Measurements from ENCODE around the gene ALG11. TPM values are rescaled to one million over a fixed set of nuclear protein-coding genes. Genes with fewer than 3 reads are reported as not detected.
"Not testable (repeated sequence)": the region's sequence is repeated elsewhere in the genome, so short reads cannot be mapped to it uniquely, and the experiment has no call there.

ALG11 gene
- total RNA-seq, 1 donor from 2014 or later: 65.7 TPM

GRCh38 chr13:51980908-51981307 is 31.3 kb upstream of the ALG11 start:
- H3K27me3 Mint-ChIP-seq (ENCODE audit: low read depth): no peaks in the 10 kb centered on the region
- no peak for DNase-seq (ENCODE audit: low spot score in 2 of 2, unreplicated experiment in 2 of 2)
- no peak for TF ChIP-seq CTCF (IDR thresholded peaks at IDR 0.05; ENCODE audit: unreplicated experiment)
- peak overlapping the region; percentile 33 for H3K4me3 Mint-ChIP-seq
- peak overlapping the region; percentile 95 for H3K27ac Mint-ChIP-seq
- H3K4me1 Mint-ChIP-seq: peaks cover 34% of the 10 kb centered on the region
- H3K9me3 Mint-ChIP-seq: peaks cover 26% of the 10 kb centered on the region
- H3K36me3 Mint-ChIP-seq: peaks cover 25% of the 10 kb centered on the region

GRCh38 chr13:51981355-51981754 is 30.8 kb upstream of the ALG11 start:
- no peak for DNase-seq (ENCODE audit: low spot score in 2 of 2, unreplicated experiment in 2 of 2)
- TF ChIP-seq CTCF (IDR thresholded peaks at IDR 0.05; ENCODE audit: unreplicated experiment): no peak
- no peaks in the 10 kb centered on the region for H3K27me3 Mint-ChIP-seq (ENCODE audit: low read depth)
- peaks cover 34% of the 10 kb centered on the region for H3K4me1 Mint-ChIP-seq
- peaks cover 28% of the 10 kb centered on the region for H3K36me3 Mint-ChIP-seq
- peaks cover 29% of the 10 kb centered on the region for H3K9me3 Mint-ChIP-seq
- peak overlapping the region; percentile 95 for H3K27ac Mint-ChIP-seq
- peak overlapping the region; percentile 33 for H3K4me3 Mint-ChIP-seq

- Mint-ChIP-seq H3K36me3 (peaks cover 42% of the 10 kb centered on the region), H3K27ac (peak overlapping the region; percentile 17), H3K9me3 (peaks cover 43% of the 10 kb centered on the region), H3K4me1 (peaks cover 34% of the 10 kb centered on the region)
- DNase-seq (ENCODE audit: low spot score in 2 of 2, unreplicated experiment in 2 of 2); H3K27me3 Mint-ChIP-seq (ENCODE audit: low read depth); H3K4me3 Mint-ChIP-seq: not testable (repeated sequence)
Observed at GRCh38 chr13:51983292-51983691, 28.9 kb upstream of the ALG11 start.

GRCh38 chr13:51984904-51985303 is 27.3 kb upstream of the ALG11 start:
- DNase-seq (ENCODE audit: low spot score in 2 of 2, unreplicated experiment in 2 of 2); H3K4me3 Mint-ChIP-seq; H3K27ac Mint-ChIP-seq; H3K27me3 Mint-ChIP-seq (ENCODE audit: low read depth): not testable (repeated sequence)
- H3K9me3 Mint-ChIP-seq: peaks cover 43% of the 10 kb centered on the region
- peaks cover 44% of the 10 kb centered on the region for H3K36me3 Mint-ChIP-seq
- peaks cover 26% of the 10 kb centered on the region for H3K4me1 Mint-ChIP-seq

- Mint-ChIP-seq H3K4me1 (peaks cover 9% of the 10 kb centered on the region), H3K27me3 (ENCODE audit: low read depth) (no peaks in the 10 kb centered on the region)
- no peak for TF ChIP-seq CTCF (IDR thresholded peaks at IDR 0.05; ENCODE audit: unreplicated experiment)
Observed at GRCh38 chr13:51988988-51989618, 23.1 kb upstream of the ALG11 start.

GRCh38 chr13:51993713-51994112 is 18.5 kb upstream of the ALG11 start:
- Mint-ChIP-seq H3K4me1 (peaks cover 49% of the 10 kb centered on the region), H3K27ac (peak overlapping the region; percentile 26), H3K36me3 (peaks cover 4% of the 10 kb centered on the region), H3K4me3 (no peak overlapping the region), H3K9me3 (no peaks in the 10 kb centered on the region), H3K27me3 (ENCODE audit: low read depth) (no peaks in the 10 kb centered on the region)
- TF ChIP-seq CTCF (IDR thresholded peaks at IDR 0.05; ENCODE audit: unreplicated experiment): no peak
- no peak for DNase-seq (ENCODE audit: low spot score in 2 of 2, unreplicated experiment in 2 of 2)

More at GRCh38 chr13:51988988-51989618, 23.1 kb upstream of the ALG11 start:
- Mint-ChIP-seq H3K9me3 (peaks cover 37% of the 10 kb centered on the region), H3K27ac (no peak overlapping the region), H3K36me3 (peaks cover 41% of the 10 kb centered on the region), H3K4me3 (no peak overlapping the region)
- no peak for DNase-seq (ENCODE audit: low spot score in 2 of 2, unreplicated experiment in 2 of 2)

All from mesothelial cell of epicardium (in vitro differentiated cells).